Bronchial epithelial cell (primary cell): ENCODE data around the gene LAMC1. TPM values are rescaled to one million over a fixed set of nuclear protein-coding genes. Genes with fewer than 3 reads are reported as not detected.

ENCODE experiments used
- DNase-seq: peaks from one replicate; pipeline ENCODE4 v3.0.0-alpha.2; 2010; ENCODE audit warnings: low read depth
- FAIRE-seq: peaks from 2 replicates; lab custom pipeline; 2011; peaks lifted over from hg19 to GRCh38; lab: Jason Lieb, UNC
- H3K27me3 ChIP-seq: 2 replicates; pipeline ENCODE4 v1.5.1; 2011; ENCODE audit warnings: low read length; ENCODE audit not compliant: control insufficient read depth, insufficient read depth
- H3K36me3 ChIP-seq: 2 replicates; pipeline ENCODE4 v1.5.1; 2011; ENCODE audit warnings: low read length; ENCODE audit not compliant: control insufficient read depth, insufficient read depth
- H3K4me3 ChIP-seq: 2 replicates; pipeline ENCODE4 v1.5.1; 2011; ENCODE audit warnings: mild to moderate bottlenecking, low read depth, low read length, control low read depth
- total RNA-seq: library from RNA; depleted of rRNA; stranded (reverse); fragments of >200 nt; gene quantifications from 2 replicates; pipeline ENCODE4 v1.2.1, GENCODE V29; 2014
- TF ChIP-seq, protein P1 (sequence below): IDR thresholded peaks from 2 replicates; pipeline ENCODE4 v1.5.1; 2011; ENCODE audit warnings: mild to moderate bottlenecking, moderate library complexity, low read length, control low read depth, inconsistent platforms; ENCODE audit not compliant: insufficient read depth, severe bottlenecking

Gene LAMC1
- total RNA-seq, 1 donor from 2014 or later = 219 TPM

DNA sequence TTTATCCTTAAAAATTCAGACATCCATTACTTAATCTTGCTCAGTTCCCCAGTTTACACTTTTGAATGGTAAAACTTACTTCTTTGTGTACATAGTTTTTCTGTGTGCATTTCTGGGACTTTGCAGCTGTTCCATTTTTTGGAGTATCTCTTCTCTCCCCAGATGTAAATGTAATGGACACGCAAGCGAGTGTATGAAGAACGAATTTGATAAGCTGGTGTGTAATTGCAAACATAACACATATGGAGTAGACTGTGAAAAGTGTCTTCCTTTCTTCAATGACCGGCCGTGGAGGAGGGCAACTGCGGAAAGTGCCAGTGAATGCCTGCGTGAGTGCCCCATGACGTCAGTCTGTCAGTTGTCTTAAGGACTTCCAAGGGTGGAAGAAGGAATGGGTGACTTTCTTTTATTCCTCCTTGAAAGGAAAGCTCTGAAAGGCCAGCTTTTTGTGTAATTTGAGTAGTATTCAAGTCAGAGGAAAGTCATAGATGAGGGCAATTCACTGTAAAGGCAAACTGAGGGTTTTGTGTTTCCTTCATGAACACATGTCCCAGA lies 87.2 kb downstream of the LAMC1 start:
- H3K4me3 ChIP-seq = no peak overlapping the region
- DNase-seq (no peak), FAIRE-seq (no peak)
- TF ChIP-seq, protein P1, sequence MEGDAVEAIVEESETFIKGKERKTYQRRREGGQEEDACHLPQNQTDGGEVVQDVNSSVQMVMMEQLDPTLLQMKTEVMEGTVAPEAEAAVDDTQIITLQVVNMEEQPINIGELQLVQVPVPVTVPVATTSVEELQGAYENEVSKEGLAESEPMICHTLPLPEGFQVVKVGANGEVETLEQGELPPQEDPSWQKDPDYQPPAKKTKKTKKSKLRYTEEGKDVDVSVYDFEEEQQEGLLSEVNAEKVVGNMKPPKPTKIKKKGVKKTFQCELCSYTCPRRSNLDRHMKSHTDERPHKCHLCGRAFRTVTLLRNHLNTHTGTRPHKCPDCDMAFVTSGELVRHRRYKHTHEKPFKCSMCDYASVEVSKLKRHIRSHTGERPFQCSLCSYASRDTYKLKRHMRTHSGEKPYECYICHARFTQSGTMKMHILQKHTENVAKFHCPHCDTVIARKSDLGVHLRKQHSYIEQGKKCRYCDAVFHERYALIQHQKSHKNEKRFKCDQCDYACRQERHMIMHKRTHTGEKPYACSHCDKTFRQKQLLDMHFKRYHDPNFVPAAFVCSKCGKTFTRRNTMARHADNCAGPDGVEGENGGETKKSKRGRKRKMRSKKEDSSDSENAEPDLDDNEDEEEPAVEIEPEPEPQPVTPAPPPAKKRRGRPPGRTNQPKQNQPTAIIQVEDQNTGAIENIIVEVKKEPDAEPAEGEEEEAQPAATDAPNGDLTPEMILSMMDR = no peak
- peaks cover 9% of the 10 kb centered on the region for H3K36me3 ChIP-seq
- no peaks in the 10 kb centered on the region for H3K27me3 ChIP-seq

DNA sequence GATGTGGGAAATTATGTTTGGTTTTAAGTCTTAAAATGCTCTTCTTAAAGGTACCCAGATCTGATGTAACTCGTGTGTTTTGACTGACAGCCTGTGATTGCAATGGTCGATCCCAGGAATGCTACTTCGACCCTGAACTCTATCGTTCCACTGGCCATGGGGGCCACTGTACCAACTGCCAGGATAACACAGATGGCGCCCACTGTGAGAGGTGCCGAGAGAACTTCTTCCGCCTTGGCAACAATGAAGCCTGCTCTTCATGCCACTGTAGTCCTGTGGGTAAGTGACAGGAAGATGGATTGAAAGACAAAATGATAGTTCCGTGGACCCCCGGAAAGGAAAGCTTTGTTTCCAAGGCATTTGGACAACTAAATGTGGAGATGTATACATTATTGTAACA lies 91.2 kb downstream of the LAMC1 start:
- Histone ChIP-seq H3K36me3 (peaks cover 15% of the 10 kb centered on the region), H3K4me3 (no peak overlapping the region), H3K27me3 (no peaks in the 10 kb centered on the region)
- TF ChIP-seq, protein P1 = no peak
- no peak for DNase-seq
- FAIRE-seq = no peak

DNA sequence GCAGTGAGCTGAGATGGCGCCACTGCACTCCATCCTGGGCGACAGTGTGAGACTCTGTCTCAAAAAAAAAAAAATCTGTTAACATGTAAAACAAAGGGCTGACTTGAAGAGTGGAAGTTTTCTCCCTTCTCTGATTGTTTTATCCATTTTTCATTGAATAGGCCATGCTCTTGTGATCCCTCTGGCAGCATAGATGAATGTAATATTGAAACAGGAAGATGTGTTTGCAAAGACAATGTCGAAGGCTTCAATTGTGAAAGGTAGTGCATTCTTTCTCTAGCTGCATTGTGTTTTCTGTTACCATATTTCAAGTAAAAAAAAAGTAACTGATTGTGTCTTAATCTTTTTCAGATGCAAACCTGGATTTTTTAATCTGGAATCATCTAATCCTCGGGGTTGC lies 93.2 kb downstream of the LAMC1 start:
- no peak for FAIRE-seq
- H3K27me3 ChIP-seq = no peaks in the 10 kb centered on the region
- no peak for DNase-seq
- H3K36me3 ChIP-seq = peaks cover 14% of the 10 kb centered on the region
- H3K4me3 ChIP-seq = no peak overlapping the region
- TF ChIP-seq, protein P1 = no peak

DNA sequence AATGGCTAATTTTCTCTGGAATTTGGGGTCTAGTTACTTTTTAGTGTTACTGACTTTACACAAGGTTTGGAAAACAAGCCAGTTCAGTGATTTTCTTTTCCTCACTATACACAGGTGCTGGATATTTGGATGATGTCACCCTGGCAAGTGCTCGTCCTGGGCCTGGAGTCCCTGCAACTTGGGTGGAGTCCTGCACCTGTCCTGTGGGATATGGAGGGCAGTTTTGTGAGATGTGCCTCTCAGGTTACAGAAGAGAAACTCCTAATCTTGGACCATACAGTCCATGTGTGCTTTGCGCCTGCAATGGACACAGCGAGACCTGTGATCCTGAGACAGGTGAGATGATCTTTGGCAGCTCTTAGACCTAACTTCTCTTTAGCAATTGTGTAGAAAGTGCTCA lies 98.4 kb downstream of the LAMC1 start:
- FAIRE-seq (no peak), DNase-seq (no peak)
- peaks cover 33% of the 10 kb centered on the region for H3K36me3 ChIP-seq
- H3K27me3 ChIP-seq = no peaks in the 10 kb centered on the region
- H3K4me3 ChIP-seq = no peak overlapping the region
- TF ChIP-seq, protein P1 = no peak

DNA sequence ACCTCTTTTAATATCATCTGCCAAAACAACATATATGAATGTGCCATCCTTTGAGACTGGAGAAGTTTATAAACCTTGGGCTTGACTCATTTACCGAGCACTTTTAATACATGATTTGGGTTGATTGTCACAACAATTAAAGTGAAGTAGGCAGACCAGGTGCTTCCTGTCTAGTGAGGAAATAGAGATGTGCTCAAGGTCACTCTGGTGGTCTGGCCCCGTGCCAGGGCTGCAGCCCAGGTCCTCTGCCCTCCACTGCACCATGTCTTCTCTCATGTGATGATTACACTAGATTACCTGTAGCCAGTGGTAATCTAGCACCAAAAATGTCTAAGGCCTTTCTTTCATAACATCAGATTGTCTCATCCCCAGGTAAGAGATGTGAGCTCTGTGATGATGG lies 101.0 kb downstream of the LAMC1 start:
- H3K36me3 ChIP-seq = peaks cover 29% of the 10 kb centered on the region
- H3K4me3 ChIP-seq = no peak overlapping the region
- no peak for FAIRE-seq
- no peak for DNase-seq
- TF ChIP-seq, protein P1 = no peak
- no peaks in the 10 kb centered on the region for H3K27me3 ChIP-seq
